ENCODE measurements around the gene TSPAN9.

Gene TSPAN9

DNA sequence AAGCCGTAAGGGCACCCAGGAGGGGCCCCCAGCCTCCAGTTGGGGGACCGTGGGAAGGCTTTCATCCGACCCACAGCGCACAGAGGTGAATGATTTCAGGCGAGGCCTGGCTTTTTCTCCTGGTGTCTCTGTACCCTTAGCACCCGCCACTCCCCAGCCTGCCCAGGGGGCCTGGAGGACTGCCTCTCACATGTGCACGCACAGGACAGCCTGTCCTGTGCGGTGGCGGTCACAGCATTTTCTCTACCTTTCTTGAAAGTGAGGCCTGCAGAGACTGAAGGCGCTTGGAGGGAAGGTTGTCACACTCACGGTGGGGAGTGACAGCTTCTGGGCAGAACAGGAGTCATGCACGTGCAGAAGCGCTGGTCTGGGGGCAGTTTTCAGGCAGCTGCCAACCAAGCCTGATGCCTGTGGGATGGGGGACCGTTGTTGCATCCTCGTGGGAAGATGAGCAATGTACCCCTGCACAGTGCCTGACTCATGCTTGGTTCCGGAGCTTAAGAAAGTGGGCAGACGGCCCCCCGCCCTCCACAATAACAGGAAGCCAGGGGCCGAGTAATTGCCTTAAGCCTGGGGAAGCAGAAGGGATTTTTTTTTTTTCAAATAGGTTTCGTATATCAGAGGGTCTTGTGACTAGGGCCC lies 148.1 kb downstream of the TSPAN9 start:
- no peak for DNase-seq (ENCODE audit: low spot score)

- no peak for DNase-seq (ENCODE audit: low spot score)
Measured at GRCh38 chr12:3225796-3226180, 148.6 kb downstream of the TSPAN9 start.

GRCh38 chr12:3226264-3226663 lies 149.1 kb downstream of the TSPAN9 start:
- no peak for DNase-seq (ENCODE audit: low spot score)

DNA sequence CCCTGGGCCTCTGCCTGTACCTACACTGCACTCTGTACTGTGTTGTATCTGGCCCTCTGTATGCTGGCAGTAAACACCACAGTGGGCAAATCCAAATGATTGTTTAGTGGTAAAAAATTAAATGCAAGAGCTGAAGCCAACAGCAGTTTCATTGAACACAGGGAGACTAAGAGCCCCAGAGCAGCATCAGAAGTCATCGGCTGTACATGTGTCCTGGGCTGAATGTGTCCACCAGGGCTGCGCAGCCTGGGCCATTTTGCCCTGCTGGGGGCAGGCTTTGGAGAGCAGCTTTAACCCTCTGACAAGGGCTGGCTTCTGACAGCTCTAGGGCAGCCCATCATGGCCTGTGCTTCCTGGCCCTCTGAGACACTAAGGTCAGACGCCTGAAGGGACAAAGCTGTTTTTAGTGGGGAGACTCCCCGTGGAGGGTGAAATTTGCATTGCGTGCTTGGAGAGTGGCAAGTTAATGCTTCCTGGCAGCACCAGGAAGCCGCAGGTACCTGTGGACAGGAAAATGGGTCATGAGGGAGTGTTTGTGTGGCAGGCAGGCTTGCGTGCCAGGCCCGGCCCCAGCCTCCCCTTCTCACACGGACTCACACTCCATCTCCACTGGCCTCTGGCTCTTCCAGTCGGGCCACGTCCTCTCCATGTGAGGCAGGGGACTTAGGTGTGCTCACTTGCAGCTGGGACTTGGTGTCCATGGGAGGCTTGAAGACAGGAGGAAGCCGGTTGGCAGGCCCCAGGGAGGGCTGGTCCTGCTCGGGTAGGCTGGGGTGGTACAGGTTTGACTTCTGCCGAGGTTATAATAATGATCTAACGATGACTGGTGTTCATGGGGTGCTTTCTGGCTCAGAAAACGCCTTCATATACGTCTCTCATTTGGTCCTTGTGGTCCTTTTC lies 150.1 kb downstream of the TSPAN9 start:
- no peak for DNase-seq (ENCODE audit: low spot score)

- DNase-seq (ENCODE audit: low spot score): no peak
Measured at GRCh38 chr12:3228552-3228951, 151.4 kb downstream of the TSPAN9 start.

DNA sequence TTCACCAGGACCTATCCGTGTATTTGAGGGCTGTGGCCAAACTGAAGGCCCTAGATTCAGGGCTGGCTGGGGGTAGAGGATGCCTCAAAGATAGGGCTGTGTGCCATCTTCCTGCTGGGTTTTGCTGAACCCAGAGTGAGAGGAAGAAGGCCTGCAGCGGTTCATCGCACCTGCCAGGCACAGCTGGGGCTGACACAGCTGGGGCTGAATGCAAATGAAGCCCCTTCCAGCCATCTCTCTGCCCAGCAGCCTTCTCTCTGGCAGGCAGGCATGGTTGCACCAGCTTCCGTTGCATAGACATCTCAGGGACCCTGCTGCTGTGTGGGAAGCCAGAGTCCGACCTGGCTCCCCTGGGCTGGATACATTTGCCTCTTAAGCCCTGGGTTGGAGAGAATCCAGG lies 152.4 kb downstream of the TSPAN9 start:
- no peak for DNase-seq (ENCODE audit: low spot score)

GRCh38 chr12:3230758-3231375 lies 153.7 kb downstream of the TSPAN9 start:
- peak; percentile 58 for DNase-seq (ENCODE audit: low spot score)

GRCh38 chr12:3231399-3231876 lies 154.3 kb downstream of the TSPAN9 start:
- no peak for DNase-seq (ENCODE audit: low spot score)

DNA sequence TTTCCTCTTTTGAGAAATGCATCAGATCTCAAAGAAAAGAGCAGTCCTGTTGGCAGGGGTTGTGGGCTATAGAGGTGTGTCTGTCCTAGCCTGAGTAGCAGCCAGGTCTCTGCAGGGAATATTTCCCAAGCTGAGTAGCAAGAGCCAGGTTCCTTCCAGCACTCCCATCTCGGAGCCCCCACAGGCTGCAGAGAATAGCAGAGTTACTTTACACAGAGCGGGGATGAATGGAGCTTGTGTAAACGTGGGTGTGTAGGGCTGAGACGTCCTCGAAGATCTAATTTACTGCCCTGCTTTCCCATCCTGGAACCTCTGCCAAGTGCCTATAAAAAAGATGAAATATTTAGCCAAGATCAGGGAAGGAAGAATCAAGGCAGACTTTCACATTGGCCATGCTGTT lies 156.6 kb downstream of the TSPAN9 start:
- no peak for DNase-seq (ENCODE audit: low spot score)

GRCh38 chr12:3236345-3237187 lies 159.4 kb downstream of the TSPAN9 start:
- no peak for DNase-seq (ENCODE audit: low spot score)

DNA sequence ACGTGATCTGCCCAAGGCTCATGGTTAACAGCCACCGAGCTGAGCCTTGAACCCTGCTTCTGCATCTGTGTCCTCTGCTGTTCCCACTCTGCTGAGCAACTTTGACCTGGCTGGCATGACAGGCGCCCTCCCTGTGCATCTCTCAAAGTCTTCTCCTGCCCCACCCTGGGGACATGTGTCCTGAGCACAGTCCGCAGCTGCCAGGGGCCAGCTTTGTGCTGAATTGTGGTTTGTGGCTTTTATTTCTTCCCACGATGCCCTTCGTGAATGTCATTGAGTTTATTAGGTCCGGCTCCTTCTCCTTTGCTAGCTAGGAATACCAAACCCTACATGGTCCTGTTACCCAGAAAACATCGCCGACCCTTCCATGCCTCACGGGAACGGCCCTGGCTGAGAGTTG lies 161.0 kb downstream of the TSPAN9 start:
- no peak for DNase-seq (ENCODE audit: low spot score)

DNA sequence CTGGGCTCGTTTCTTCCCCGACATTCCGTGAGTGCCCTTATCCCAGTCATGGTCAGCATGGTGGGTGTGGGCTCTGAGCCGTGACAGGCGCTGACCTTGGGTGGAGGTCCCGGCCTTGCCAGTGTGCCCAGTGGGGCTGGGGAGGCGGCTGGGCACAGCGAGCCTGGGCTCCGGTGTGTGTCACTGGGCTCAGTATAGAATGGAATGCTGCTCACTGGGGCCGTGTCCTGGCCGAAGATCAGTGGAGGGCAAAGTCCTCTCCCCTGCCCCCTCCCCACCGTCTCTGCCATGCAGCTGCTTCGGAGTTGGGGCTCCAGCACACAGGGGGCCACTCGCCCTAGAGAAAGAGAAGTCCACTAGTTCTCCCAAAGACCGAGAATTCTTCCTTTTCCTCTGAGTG lies 164.4 kb downstream of the TSPAN9 start:
- DNase-seq (ENCODE audit: low spot score): no peak

DNA sequence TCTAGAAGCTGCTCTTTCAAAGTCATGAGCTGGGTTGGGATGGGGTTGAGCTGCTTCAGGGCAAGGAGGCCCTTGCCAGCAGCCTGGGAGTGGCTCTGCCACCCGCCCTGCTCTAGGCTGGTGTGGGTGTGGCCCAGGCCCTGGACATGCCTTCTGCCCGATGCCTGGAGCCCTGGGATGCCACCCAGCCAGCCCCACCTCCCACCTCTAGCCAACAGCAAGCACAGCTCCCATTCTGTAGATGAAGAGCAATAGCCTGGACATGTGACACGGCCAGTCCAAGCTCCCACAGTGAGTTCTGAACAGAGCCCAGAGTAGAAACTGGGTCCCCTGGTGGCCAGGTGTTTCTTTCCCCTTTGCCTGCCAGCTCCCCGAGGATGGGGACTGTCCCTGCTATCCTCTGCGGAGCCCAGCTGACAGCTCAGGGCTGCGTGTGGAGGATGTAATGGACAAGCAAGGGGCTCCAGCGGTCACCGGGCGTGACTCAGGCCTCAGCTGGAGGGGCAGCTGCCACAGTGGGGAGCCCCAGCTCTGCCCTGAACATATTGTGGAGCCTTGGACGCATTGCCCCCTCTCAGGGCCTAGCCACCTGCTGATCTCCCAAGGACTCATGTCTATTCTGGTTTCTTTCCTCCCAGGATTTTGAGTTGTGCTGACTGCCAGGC lies 165.2 kb downstream of the TSPAN9 start:
- no peak for DNase-seq (ENCODE audit: low spot score)

GRCh38 chr12:3243376-3244084 lies 166.4 kb downstream of the TSPAN9 start:
- DNase-seq (ENCODE audit: low spot score): no peak

DNA sequence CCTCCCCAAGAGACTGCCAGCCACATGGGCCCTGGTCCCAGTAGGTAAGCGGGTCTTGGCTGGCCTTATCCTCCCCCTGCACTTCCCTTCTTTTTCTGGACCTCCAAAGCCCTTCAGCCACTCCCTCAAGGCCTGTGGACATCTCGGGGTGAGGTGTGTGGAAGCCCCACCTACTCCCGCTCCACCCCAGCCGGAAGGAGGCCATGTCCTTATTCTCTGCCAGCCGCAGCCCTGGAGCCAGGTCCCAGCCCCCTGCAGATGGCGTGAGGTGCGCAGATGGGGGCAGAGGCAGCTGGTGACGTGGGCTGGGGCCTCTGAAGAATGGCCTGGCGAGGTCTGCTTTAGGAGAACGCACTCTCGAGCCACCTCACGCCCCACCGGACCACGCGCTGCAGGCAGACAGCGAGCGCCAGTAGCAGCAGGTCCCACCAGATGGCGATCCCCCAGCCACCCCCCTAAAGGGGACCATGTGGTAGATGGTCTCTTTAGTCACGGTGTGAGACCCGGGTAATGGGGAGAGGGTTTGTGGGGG lies 167.1 kb downstream of the TSPAN9 start:
- no peak for DNase-seq (ENCODE audit: low spot score)

- no peak for DNase-seq (ENCODE audit: low spot score)
Measured at GRCh38 chr12:3246253-3246652, 169.1 kb downstream of the TSPAN9 start.

GRCh38 chr12:3247077-3247476 lies 169.9 kb downstream of the TSPAN9 start:
- DNase-seq (ENCODE audit: low spot score): no peak

- no peak for DNase-seq (ENCODE audit: low spot score)
Measured at GRCh38 chr12:3247629-3248161, 170.5 kb downstream of the TSPAN9 start.

- no peak for DNase-seq (ENCODE audit: low spot score)
Measured at GRCh38 chr12:3249081-3249800, 172.1 kb downstream of the TSPAN9 start.

DNA sequence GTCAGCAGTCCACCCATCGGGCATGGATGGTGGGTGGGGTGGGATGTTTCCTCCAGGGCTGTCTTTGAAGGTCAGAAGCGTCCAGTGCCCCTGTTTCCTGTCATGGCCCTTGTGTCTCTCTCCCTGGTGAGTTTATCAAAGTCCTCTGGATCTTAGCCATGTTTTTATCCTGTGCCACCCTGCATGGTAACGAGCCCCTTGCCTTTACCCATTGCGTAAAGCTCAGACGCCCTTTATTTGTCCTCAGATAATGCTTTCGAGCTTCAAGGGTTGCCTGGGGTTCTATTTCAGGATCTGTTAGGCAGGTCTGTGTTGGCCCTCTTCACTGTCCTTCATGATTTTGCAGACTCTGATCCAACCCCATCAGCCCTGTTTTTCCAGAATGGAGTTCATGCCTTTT lies 172.9 kb downstream of the TSPAN9 start:
- DNase-seq (ENCODE audit: low spot score): no peak
